Measurements from ENCODE around the gene SH3TC1.

DNA sequence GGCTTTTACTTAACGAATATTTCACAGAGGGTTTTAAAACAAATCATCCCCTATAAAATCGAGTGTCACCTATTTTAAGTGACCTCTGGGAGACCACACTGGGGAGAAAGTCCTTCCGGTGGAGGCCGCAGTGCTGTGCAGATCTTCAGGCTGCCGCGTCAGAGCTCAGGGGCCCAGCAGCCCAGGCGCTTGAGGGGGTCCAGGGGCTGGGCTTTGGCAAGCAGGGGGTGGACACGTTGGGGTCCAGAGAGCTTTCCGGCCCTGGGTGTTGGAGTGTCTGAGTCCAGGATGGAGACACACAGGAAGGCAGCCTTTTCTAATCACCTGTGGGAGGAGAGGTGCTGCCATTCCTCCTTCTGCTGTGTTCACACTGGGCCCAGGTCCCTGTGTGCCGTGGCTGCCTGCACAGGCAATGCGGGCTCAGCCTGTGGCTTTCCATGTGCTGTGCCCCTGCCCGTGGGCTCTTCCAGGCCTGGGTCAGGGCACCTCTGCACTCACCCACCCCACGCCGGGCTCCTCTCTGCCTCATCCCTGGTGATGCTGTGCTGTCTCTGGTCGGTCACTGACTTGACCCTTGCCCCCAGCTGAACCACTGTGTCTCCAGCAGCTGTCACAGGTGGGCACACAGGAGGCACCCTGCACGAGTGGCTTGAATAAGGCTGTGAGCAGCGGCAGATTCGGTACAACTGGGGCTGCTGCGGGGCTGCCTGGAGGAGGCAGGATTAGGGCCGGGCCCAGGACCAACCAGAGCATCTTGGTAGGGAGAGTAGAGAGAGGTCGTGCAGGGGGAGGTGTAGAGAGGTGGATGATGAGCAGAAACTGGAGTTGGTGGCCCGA lies 80.4 kb downstream of the SH3TC1 start:
- TF ChIP-seq ZNF274 (IDR thresholded peaks at IDR 0.05; ENCODE audit: low read depth, low read length) (no peak), SUZ12 (IDR thresholded peaks at IDR 0.05; ENCODE audit: extremely low read depth, insufficient read depth, insufficient read length) (no peak), YY1 (IDR thresholded peaks at IDR 0.05; ENCODE audit: insufficient read depth, insufficient read length) (no peak)

Data from NT2/D1 (cell line).